ENCODE measurements around the gene SLC22A12.
"Not testable (repeated sequence)": the region's sequence is repeated elsewhere in the genome, so short reads cannot be mapped to it uniquely, and the experiment has no call there.

SLC22A12 gene

GRCh38 chr11:64561429-64561828 is 29.6 kb upstream of the SLC22A12 start:
- not testable (repeated sequence) for H3K4me2 ChIP-seq (ENCODE audit: low read length); DNase-seq; H3K79me1 ChIP-seq (ENCODE audit: low read length); H3K79me2 ChIP-seq (ENCODE audit: control insufficient read depth, insufficient read depth, low read length, poor library complexity); H2AFZ ChIP-seq (ENCODE audit: insufficient read depth, low read length, poor library complexity); H4K12ac ChIP-seq (ENCODE audit: low read depth, low read length); H3K4me1 ChIP-seq (ENCODE audit: control insufficient read depth in 1 of 2, insufficient read depth in 2 of 2, low read length in 2 of 2); H3K18ac ChIP-seq (ENCODE audit: low read length); H3K36me3 ChIP-seq (ENCODE audit: control insufficient read depth in 1 of 2, insufficient read depth in 2 of 2, low read length in 2 of 2); H2BK120ac ChIP-seq (ENCODE audit: insufficient read depth, low read length, poor library complexity); H3K4ac ChIP-seq (ENCODE audit: low read depth, low read length); H3K27me3 ChIP-seq (ENCODE audit: insufficient read depth, low read length); H2BK5ac ChIP-seq (ENCODE audit: low read depth, low read length, poor library complexity); H3K9me3 ChIP-seq (ENCODE audit: insufficient read depth, low read depth, low read length); H3K4me3 ChIP-seq (ENCODE audit: low read depth, low read length); H2AK5ac ChIP-seq (ENCODE audit: low read length); H3K9ac ChIP-seq (ENCODE audit: low read length); H3K23ac ChIP-seq (ENCODE audit: low read length); H4K91ac ChIP-seq (ENCODE audit: low read depth, low read length); H4K8ac ChIP-seq (ENCODE audit: low read depth, low read length); H2BK12ac ChIP-seq (ENCODE audit: low read length); H3K14ac ChIP-seq (ENCODE audit: low read length); H3K27ac ChIP-seq (ENCODE audit: low read depth, low read length)
- whole genome bisulfite sequencing (ENCODE audit: extremely low coverage, insufficient coverage, insufficient read length), result no CpG with 5 or more reads among the region's 3 CpGs

- H3K4ac ChIP-seq (ENCODE audit: low read depth, low read length), result no peak overlapping the region
- peaks cover 2% of the 10 kb centered on the region for H3K9me3 ChIP-seq (ENCODE audit: insufficient read depth, low read depth, low read length)
- H3K36me3 ChIP-seq (ENCODE audit: control insufficient read depth in 1 of 2, insufficient read depth in 2 of 2, low read length in 2 of 2), result no peaks in the 10 kb centered on the region
- no peak overlapping the region for H3K14ac ChIP-seq (ENCODE audit: low read length)
- no peak overlapping the region for H2BK5ac ChIP-seq (ENCODE audit: low read depth, low read length, poor library complexity)
- H2AK5ac ChIP-seq (ENCODE audit: low read length), result no peak overlapping the region
- H4K8ac ChIP-seq (ENCODE audit: low read depth, low read length), result no peak overlapping the region
- H3K9ac ChIP-seq (ENCODE audit: low read length), result no peak overlapping the region
- H3K4me2 ChIP-seq (ENCODE audit: low read length), result no peak overlapping the region
- no peak overlapping the region for H3K4me3 ChIP-seq (ENCODE audit: low read depth, low read length)
- no peaks in the 10 kb centered on the region for H3K27me3 ChIP-seq (ENCODE audit: insufficient read depth, low read length)
- H3K4me1 ChIP-seq (ENCODE audit: control insufficient read depth in 1 of 2, insufficient read depth in 2 of 2, low read length in 2 of 2), result peaks cover 6 to 9% of the 10 kb centered on the region in 2 experiments
- H3K23ac ChIP-seq (ENCODE audit: low read length), result no peak overlapping the region
- H3K18ac ChIP-seq (ENCODE audit: low read length), result no peak overlapping the region
- no peaks in the 10 kb centered on the region for H3K79me2 ChIP-seq (ENCODE audit: control insufficient read depth, insufficient read depth, low read length, poor library complexity)
- no peak overlapping the region for H3K27ac ChIP-seq (ENCODE audit: low read depth, low read length)
- H2BK12ac ChIP-seq (ENCODE audit: low read length), result no peak overlapping the region
- no peak overlapping the region for H2BK120ac ChIP-seq (ENCODE audit: insufficient read depth, low read length, poor library complexity)
- H4K91ac ChIP-seq (ENCODE audit: low read depth, low read length), result no peak overlapping the region
- no peak for DNase-seq
- peaks cover 2% of the 10 kb centered on the region for H3K79me1 ChIP-seq (ENCODE audit: low read length)
- WGBS (ENCODE audit: extremely low coverage, insufficient coverage, insufficient read length), result no CpG with 5 or more reads among the region's 29 CpGs
- no peak overlapping the region for H4K12ac ChIP-seq (ENCODE audit: low read depth, low read length)
- H2AFZ ChIP-seq (ENCODE audit: insufficient read depth, low read length, poor library complexity), result no peak overlapping the region
These were observed 28.9 kb upstream of the SLC22A12 start for GRCh38 chr11:64561984-64562722.

- H3K9ac ChIP-seq (ENCODE audit: low read length), result no peak overlapping the region
- no peaks in the 10 kb centered on the region for H3K27me3 ChIP-seq (ENCODE audit: insufficient read depth, low read length)
- peaks cover 7% of the 10 kb centered on the region for H3K79me1 ChIP-seq (ENCODE audit: low read length)
- H3K79me2 ChIP-seq (ENCODE audit: control insufficient read depth, insufficient read depth, low read length, poor library complexity), result no peaks in the 10 kb centered on the region
- H3K4me2 ChIP-seq (ENCODE audit: low read length), result no peak overlapping the region
- peaks cover 2% of the 10 kb centered on the region for H3K9me3 ChIP-seq (ENCODE audit: insufficient read depth, low read depth, low read length)
- no peaks in the 10 kb centered on the region for H3K36me3 ChIP-seq (ENCODE audit: control insufficient read depth in 1 of 2, insufficient read depth in 2 of 2, low read length in 2 of 2)
- no peak overlapping the region for H2AFZ ChIP-seq (ENCODE audit: insufficient read depth, low read length, poor library complexity)
- H3K14ac ChIP-seq (ENCODE audit: low read length), result no peak overlapping the region
- H4K8ac ChIP-seq (ENCODE audit: low read depth, low read length), result no peak overlapping the region
- no peak overlapping the region for H2AK5ac ChIP-seq (ENCODE audit: low read length)
- H4K91ac ChIP-seq (ENCODE audit: low read depth, low read length), result no peak overlapping the region
- H2BK12ac ChIP-seq (ENCODE audit: low read length), result no peak overlapping the region
- H2BK5ac ChIP-seq (ENCODE audit: low read depth, low read length, poor library complexity), result no peak overlapping the region
- no peak overlapping the region for H3K4me3 ChIP-seq (ENCODE audit: low read depth, low read length)
- no peak overlapping the region for H3K18ac ChIP-seq (ENCODE audit: low read length)
- no CpG with 5 or more reads among the region's 15 CpGs for WGBS (ENCODE audit: extremely low coverage, insufficient coverage, insufficient read length)
- H3K4ac ChIP-seq (ENCODE audit: low read depth, low read length), result no peak overlapping the region
- H2BK120ac ChIP-seq (ENCODE audit: insufficient read depth, low read length, poor library complexity), result no peak overlapping the region
- DNase-seq, result no peak
- H3K23ac ChIP-seq (ENCODE audit: low read length), result no peak overlapping the region
- H3K27ac ChIP-seq (ENCODE audit: low read depth, low read length), result no peak overlapping the region
- peaks cover 6 to 9% of the 10 kb centered on the region in 2 experiments for H3K4me1 ChIP-seq (ENCODE audit: control insufficient read depth in 1 of 2, insufficient read depth in 2 of 2, low read length in 2 of 2)
- no peak overlapping the region for H4K12ac ChIP-seq (ENCODE audit: low read depth, low read length)
These were observed 28.2 kb upstream of the SLC22A12 start for GRCh38 chr11:64562723-64563351.

- Histone ChIP-seq H3K4ac (ENCODE audit: low read depth, low read length) (no peak overlapping the region), H3K9ac (ENCODE audit: low read length) (no peak overlapping the region), H3K23ac (ENCODE audit: low read length) (no peak overlapping the region), H3K4me2 (ENCODE audit: low read length) (no peak overlapping the region), H2AFZ (ENCODE audit: insufficient read depth, low read length, poor library complexity) (no peak overlapping the region), H2BK120ac (ENCODE audit: insufficient read depth, low read length, poor library complexity) (no peak overlapping the region), H3K4me3 (ENCODE audit: low read depth, low read length) (no peak overlapping the region), H3K36me3 (ENCODE audit: control insufficient read depth in 1 of 2, insufficient read depth in 2 of 2, low read length in 2 of 2) (no peaks in the 10 kb centered on the region), H3K27ac (ENCODE audit: low read depth, low read length) (no peak overlapping the region), H3K79me1 (ENCODE audit: low read length) (peaks cover 8% of the 10 kb centered on the region), H4K12ac (ENCODE audit: low read depth, low read length) (no peak overlapping the region), H4K8ac (ENCODE audit: low read depth, low read length) (no peak overlapping the region), H3K14ac (ENCODE audit: low read length) (no peak overlapping the region), H3K4me1 (ENCODE audit: control insufficient read depth in 1 of 2, insufficient read depth in 2 of 2, low read length in 2 of 2) (peaks cover 6 to 9% of the 10 kb centered on the region in 2 experiments), H3K18ac (ENCODE audit: low read length) (no peak overlapping the region), H2AK5ac (ENCODE audit: low read length) (no peak overlapping the region), H3K27me3 (ENCODE audit: insufficient read depth, low read length) (no peaks in the 10 kb centered on the region), H3K9me3 (ENCODE audit: insufficient read depth, low read depth, low read length) (peaks cover 2% of the 10 kb centered on the region), H2BK12ac (ENCODE audit: low read length) (no peak overlapping the region), H3K79me2 (ENCODE audit: control insufficient read depth, insufficient read depth, low read length, poor library complexity) (no peaks in the 10 kb centered on the region), H2BK5ac (ENCODE audit: low read depth, low read length, poor library complexity) (no peak overlapping the region), H4K91ac (ENCODE audit: low read depth, low read length) (no peak overlapping the region)
- WGBS (ENCODE audit: extremely low coverage, insufficient coverage, insufficient read length), result no CpG with 5 or more reads among the region's 12 CpGs
- DNase-seq, result no peak
These were observed 27.1 kb upstream of the SLC22A12 start for GRCh38 chr11:64563966-64564365.
